Peyer's patch (tissue), 4 donors: ENCODE data around the gene ATG2B.

Experiments used
- POLR2A ChIP-seq, 2 donors: fragments of 450-650 bp; IDR thresholded peaks; one replicate each; pipeline ENCODE4 v1.5.1; 2017; ENCODE audit warnings: antibody characterized with exemption in 2 of 2, mild to moderate bottlenecking in 2 of 2, moderate library complexity in 2 of 2
- TF ChIP-seq, protein P1 (sequence below), 6 experiments: fragments of 450-650 bp in 4 of 6; fragments of 200-600 bp in 2 of 6; sonication (generic) in 1 of 6; IDR thresholded peaks; one replicate each; pipeline ENCODE4 v1.5.1; 2017 to 2019; ENCODE audit warnings: antibody characterized with exemption in 6 of 6, mild to moderate bottlenecking in 3 of 6, moderate library complexity in 1 of 6

DNA sequence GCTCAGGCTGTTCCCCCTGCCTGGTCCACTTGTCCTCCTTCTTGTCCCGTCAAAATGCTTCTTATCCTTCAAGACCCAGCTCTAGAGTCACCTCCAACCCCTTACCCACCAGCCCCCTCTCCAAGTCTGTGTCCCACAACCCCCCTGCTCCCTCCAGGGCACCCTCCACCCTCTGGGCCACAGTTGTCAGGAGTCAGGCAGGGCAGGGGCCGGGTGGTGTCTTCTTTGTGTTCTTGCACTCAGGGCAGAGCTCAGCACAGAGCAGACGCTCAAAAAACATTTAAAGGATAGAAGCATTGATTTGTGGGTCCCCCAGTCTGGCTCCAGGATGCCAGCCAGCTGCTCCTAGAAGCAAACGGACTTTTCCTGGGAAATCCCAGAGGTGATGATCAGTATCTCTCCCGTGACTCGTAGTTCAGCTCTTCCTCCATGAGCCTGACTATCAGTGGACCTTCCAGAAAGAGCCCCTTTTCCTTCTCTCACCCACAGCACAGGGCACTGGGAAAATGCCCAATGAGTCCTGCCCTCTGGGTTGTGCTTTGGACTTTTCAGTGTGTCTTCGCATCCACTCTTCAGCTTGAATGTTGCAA is 124.4 kb downstream of the ATG2B start:
- TF ChIP-seq POLR2A (IDR thresholded peaks at IDR 0.05), result no peak
- TF ChIP-seq, protein P1, sequence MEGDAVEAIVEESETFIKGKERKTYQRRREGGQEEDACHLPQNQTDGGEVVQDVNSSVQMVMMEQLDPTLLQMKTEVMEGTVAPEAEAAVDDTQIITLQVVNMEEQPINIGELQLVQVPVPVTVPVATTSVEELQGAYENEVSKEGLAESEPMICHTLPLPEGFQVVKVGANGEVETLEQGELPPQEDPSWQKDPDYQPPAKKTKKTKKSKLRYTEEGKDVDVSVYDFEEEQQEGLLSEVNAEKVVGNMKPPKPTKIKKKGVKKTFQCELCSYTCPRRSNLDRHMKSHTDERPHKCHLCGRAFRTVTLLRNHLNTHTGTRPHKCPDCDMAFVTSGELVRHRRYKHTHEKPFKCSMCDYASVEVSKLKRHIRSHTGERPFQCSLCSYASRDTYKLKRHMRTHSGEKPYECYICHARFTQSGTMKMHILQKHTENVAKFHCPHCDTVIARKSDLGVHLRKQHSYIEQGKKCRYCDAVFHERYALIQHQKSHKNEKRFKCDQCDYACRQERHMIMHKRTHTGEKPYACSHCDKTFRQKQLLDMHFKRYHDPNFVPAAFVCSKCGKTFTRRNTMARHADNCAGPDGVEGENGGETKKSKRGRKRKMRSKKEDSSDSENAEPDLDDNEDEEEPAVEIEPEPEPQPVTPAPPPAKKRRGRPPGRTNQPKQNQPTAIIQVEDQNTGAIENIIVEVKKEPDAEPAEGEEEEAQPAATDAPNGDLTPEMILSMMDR (IDR thresholded peaks at IDR 0.05), result no peak
